ENCODE data around the gene LBP. TPM values are rescaled to one million over a fixed set of nuclear protein-coding genes. Genes with fewer than 3 reads are reported as not detected.

LBP gene
- total and polyA plus RNA-seq, 2 donors (not counting 1 experiment from before 2014, with no cell fraction given) = not detected

- Histone ChIP-seq H4K20me1 (ENCODE audit: control insufficient read depth, insufficient read depth, low read length, poor library complexity, severe bottlenecking) (no peaks in the 10 kb centered on the region), H3K4me3 (ENCODE audit: control extremely low read depth in 1 of 5, extremely low read depth in 1 of 5, insufficient read depth in 1 of 5, low read depth in 2 of 5, low read length in 4 of 5) (no peak overlapping the region), H3K4me1 (ENCODE audit: control insufficient read depth in 2 of 2, insufficient read depth in 2 of 2, low read length in 2 of 2) (no peaks in the 10 kb centered on the region), H2AFZ (ENCODE audit: insufficient read depth, low read depth, low read length, poor library complexity, severe bottlenecking) (no peak overlapping the region), H3K79me2 (ENCODE audit: control insufficient read depth, insufficient read depth, low read length) (no peaks in the 10 kb centered on the region), H3K27ac (ENCODE audit: low read length in 2 of 2) (no peak overlapping the region), H3K27me3 (replicated peaks in 1 of 4; ENCODE audit: control extremely low read depth in 1 of 4, control insufficient read depth in 3 of 4, insufficient read depth in 4 of 4, low read length in 3 of 4) (peaks cover 0 to 3% (median 0%) of the 10 kb centered on the region in 4 experiments), H3K9me3 (ENCODE audit: control extremely low read depth in 1 of 3, control insufficient read depth in 2 of 3, insufficient read depth in 1 of 3, low read length in 2 of 3) (no peaks in the 10 kb centered on the region), H3K9ac (ENCODE audit: low read length) (no peak overlapping the region), H3K36me3 (replicated peaks in 1 of 2; ENCODE audit: control extremely low read depth in 1 of 2, control insufficient read depth in 1 of 2, extremely low read depth in 1 of 2, insufficient read depth in 2 of 2, low read length in 1 of 2) (no peaks in the 10 kb centered on the region), H3K4me2 (replicated peaks; ENCODE audit: low read depth, low read length, poor library complexity, severe bottlenecking) (no peak overlapping the region)
- DNase-seq (no peak), ATAC-seq (ENCODE audit: low read depth) (no peak)
- CTCF ChIA-PET = no interaction called here
- Mint-ChIP-seq H3K27me3 (peaks cover 15% of the 10 kb centered on the region), H3K9me3 (ENCODE audit: insufficient read depth) (no peaks in the 10 kb centered on the region), H3K4me1 (no peaks in the 10 kb centered on the region), H3K27ac (no peak overlapping the region), H3K4me3 (no peak overlapping the region)
- POLR2A ChIA-PET = no interaction called here
- intact Hi-C loops (cut with micrococcal nuclease) = no loop called here
- TF ChIP-seq CTCF (IDR thresholded peaks at IDR 0.05) (no peak), EZH2 (IDR thresholded peaks at IDR 0.05; ENCODE audit: borderline replicate concordance, insufficient read depth, low read depth, low read length, poor library complexity, severe bottlenecking) (no peak)
- no CpG with 5 or more reads among the region's 2 CpGs for whole genome bisulfite sequencing (ENCODE audit: insufficient coverage)
Measured at GRCh38 chr20:38345643-38346042, 639 bp upstream of the LBP start.

GRCh38 chr20:38346741-38347140 lies 459 bp downstream of the LBP start:
- H3K9me3 ChIP-seq (ENCODE audit: control extremely low read depth in 1 of 3, control insufficient read depth in 2 of 3, insufficient read depth in 1 of 3, low read length in 2 of 3) = no peaks in the 10 kb centered on the region
- H3K27ac ChIP-seq (ENCODE audit: low read length in 2 of 2) = no peak overlapping the region
- ChIA-PET CTCF (no interaction called here), POLR2A (no interaction called here)
- Mint-ChIP-seq H3K9me3 (ENCODE audit: insufficient read depth) (no peaks in the 10 kb centered on the region), H3K27me3 (peaks cover 12% of the 10 kb centered on the region), H3K4me1 (no peaks in the 10 kb centered on the region), H3K4me3 (no peak overlapping the region), H3K27ac (no peak overlapping the region)
- H2AFZ ChIP-seq (ENCODE audit: insufficient read depth, low read depth, low read length, poor library complexity, severe bottlenecking) = no peak overlapping the region
- no peaks in the 10 kb centered on the region for H4K20me1 ChIP-seq (ENCODE audit: control insufficient read depth, insufficient read depth, low read length, poor library complexity, severe bottlenecking)
- no peaks in the 10 kb centered on the region for H3K79me2 ChIP-seq (ENCODE audit: control insufficient read depth, insufficient read depth, low read length)
- no peak for ATAC-seq (ENCODE audit: low read depth)
- H3K4me2 ChIP-seq (replicated peaks; ENCODE audit: low read depth, low read length, poor library complexity, severe bottlenecking) = no peak overlapping the region
- H3K4me1 ChIP-seq (ENCODE audit: control insufficient read depth in 2 of 2, insufficient read depth in 2 of 2, low read length in 2 of 2) = no peaks in the 10 kb centered on the region
- H3K36me3 ChIP-seq (replicated peaks in 1 of 2; ENCODE audit: control extremely low read depth in 1 of 2, control insufficient read depth in 1 of 2, extremely low read depth in 1 of 2, insufficient read depth in 2 of 2, low read length in 1 of 2) = no peaks in the 10 kb centered on the region
- H3K27me3 ChIP-seq (replicated peaks in 1 of 4; ENCODE audit: control extremely low read depth in 1 of 4, control insufficient read depth in 3 of 4, insufficient read depth in 4 of 4, low read length in 3 of 4) = peaks cover 0 to 3% (median 0%) of the 10 kb centered on the region in 4 experiments
- TF ChIP-seq EZH2 (IDR thresholded peaks at IDR 0.05; ENCODE audit: borderline replicate concordance, insufficient read depth, low read depth, low read length, poor library complexity, severe bottlenecking) = no peak
- no peak for TF ChIP-seq CTCF (IDR thresholded peaks at IDR 0.05)
- 100% methylated on average over 1 of the region's 4 CpGs for WGBS (ENCODE audit: insufficient coverage)
- no peak for DNase-seq
- intact Hi-C loops (cut with micrococcal nuclease) = no loop called here
- no peak overlapping the region for H3K9ac ChIP-seq (ENCODE audit: low read length)
- H3K4me3 ChIP-seq (ENCODE audit: control extremely low read depth in 1 of 5, extremely low read depth in 1 of 5, insufficient read depth in 1 of 5, low read depth in 2 of 5, low read length in 4 of 5) = no peak overlapping the region

Measured in B cell (primary cell).